ENCODE data around the gene TMEM108. TPM values are rescaled to one million over a fixed set of nuclear protein-coding genes. Genes with fewer than 3 reads are reported as not detected.

Gene TMEM108
- total RNA-seq, 1 experiment from 2014 or later = not detected

- no TSS peak for BruUV-seq (replicated peaks)
- no peaks in the 10 kb centered on the region; the same call in none of the 2 replicates for H3K27me3 ChIP-seq (replicated peaks; ENCODE audit: control insufficient read depth, insufficient read depth, low read length)
- H3K9me3 ChIP-seq = no peaks in the 10 kb centered on the region
- Mint-ChIP-seq H3K27me3 (ENCODE audit: insufficient read depth, unreplicated experiment) (no peaks in the 10 kb centered on the region), H3K36me3 (ENCODE audit: insufficient read depth, unreplicated experiment) (no peaks in the 10 kb centered on the region), H3K27ac (ENCODE audit: unreplicated experiment) (no peak overlapping the region), H3K9me3 (ENCODE audit: unreplicated experiment) (no peaks in the 10 kb centered on the region), H3K4me1 (ENCODE audit: low read depth, unreplicated experiment) (no peaks in the 10 kb centered on the region), H3K4me3 (ENCODE audit: unreplicated experiment) (no peak overlapping the region)
- TF ChIP-seq CTCF (IDR thresholded peaks at IDR 0.05; ENCODE audit: insufficient read depth in 1 of 2, low read depth in 1 of 2, low read length in 1 of 2, severe bottlenecking in 1 of 2, unreplicated experiment in 1 of 2) = no peak
- H3K36me3 ChIP-seq (ENCODE audit: control insufficient read depth, insufficient read depth, low read length) = no peaks in the 10 kb centered on the region
- DNase-seq = no peak
- ChIA-PET POLR2A (no interaction called here), CTCF (no interaction called here)
- H3K4me3 ChIP-seq (ENCODE audit: low read depth, low read length) = no peak overlapping the region
- no peaks in the 10 kb centered on the region for H3K4me1 ChIP-seq
- intact Hi-C loops (cut with micrococcal nuclease; ENCODE audit: unreplicated experiment) = no loop called here
Observed at GRCh38 chr3:133396906-133397305, 358.7 kb downstream of the TMEM108 start.

- CTCF ChIA-PET = no interaction called here
- intact Hi-C loops (cut with micrococcal nuclease; ENCODE audit: unreplicated experiment) = no loop called here
Observed at GRCh38 chr3:133400006-133400515, 361.9 kb downstream of the TMEM108 start, which contains the start of gene BFSP2. BFSP2 (plus strand) TSS chr3:133400056; CDS start chr3:133400084, 28 bp downstream.

GRCh38 chr3:133401374-133402135 is 363.4 kb downstream of the TMEM108 start:
- ChIA-PET CTCF (no interaction called here), POLR2A (no interaction called here)
- Mint-ChIP-seq H3K4me1 (ENCODE audit: low read depth, unreplicated experiment) (no peaks in the 10 kb centered on the region), H3K9me3 (ENCODE audit: unreplicated experiment) (no peaks in the 10 kb centered on the region), H3K27ac (ENCODE audit: unreplicated experiment) (no peak overlapping the region), H3K4me3 (ENCODE audit: unreplicated experiment) (no peak overlapping the region), H3K36me3 (ENCODE audit: insufficient read depth, unreplicated experiment) (no peaks in the 10 kb centered on the region), H3K27me3 (ENCODE audit: insufficient read depth, unreplicated experiment) (no peaks in the 10 kb centered on the region)
- H3K4me3 ChIP-seq (ENCODE audit: low read depth, low read length) = no peak overlapping the region
- DNase-seq = no peak
- no peak for TF ChIP-seq CTCF (IDR thresholded peaks at IDR 0.05; ENCODE audit: insufficient read depth in 1 of 2, low read depth in 1 of 2, low read length in 1 of 2, severe bottlenecking in 1 of 2, unreplicated experiment in 1 of 2)
- H3K9me3 ChIP-seq = no peaks in the 10 kb centered on the region
- no TSS peak for BruUV-seq (replicated peaks)
- intact Hi-C loops (cut with micrococcal nuclease; ENCODE audit: unreplicated experiment) = no loop called here
- H3K36me3 ChIP-seq (ENCODE audit: control insufficient read depth, insufficient read depth, low read length) = no peaks in the 10 kb centered on the region
- H3K27me3 ChIP-seq (replicated peaks; ENCODE audit: control insufficient read depth, insufficient read depth, low read length) = no peaks in the 10 kb centered on the region; the same call in 1 of the 2 replicates
- no peaks in the 10 kb centered on the region for H3K4me1 ChIP-seq

More at GRCh38 chr3:133400006-133400515, 361.9 kb downstream of the TMEM108 start, which contains the start of gene BFSP2:
- H3K4me3 ChIP-seq (ENCODE audit: low read depth, low read length) = no peak within 1 kb of the TSS
- Mint-ChIP-seq H3K36me3 (ENCODE audit: insufficient read depth, unreplicated experiment) (no peaks in the 10 kb centered on the region), H3K4me1 (ENCODE audit: low read depth, unreplicated experiment) (no peaks in the 10 kb centered on the region), H3K4me3 (ENCODE audit: unreplicated experiment) (no peak within 1 kb of the TSS), H3K9me3 (ENCODE audit: unreplicated experiment) (no peaks in the 10 kb centered on the region), H3K27me3 (ENCODE audit: insufficient read depth, unreplicated experiment) (no peaks in the 10 kb centered on the region), H3K27ac (ENCODE audit: unreplicated experiment) (no peak within 1 kb of the TSS)
- no peak for DNase-seq
- no peaks in the 10 kb centered on the region for H3K36me3 ChIP-seq (ENCODE audit: control insufficient read depth, insufficient read depth, low read length)
- POLR2A ChIA-PET = no interaction called here
- no peaks in the 10 kb centered on the region for H3K9me3 ChIP-seq
- TF ChIP-seq CTCF (IDR thresholded peaks at IDR 0.05; ENCODE audit: insufficient read depth in 1 of 2, low read depth in 1 of 2, low read length in 1 of 2, severe bottlenecking in 1 of 2, unreplicated experiment in 1 of 2) = no peak
- BruUV-seq (replicated peaks) = no TSS peak
- no peaks in the 10 kb centered on the region for H3K4me1 ChIP-seq
- no peaks in the 10 kb centered on the region; the same call in 1 of the 2 replicates for H3K27me3 ChIP-seq (replicated peaks; ENCODE audit: control insufficient read depth, insufficient read depth, low read length)

All from Caco-2 (cell line).